Stimulated activated naive CD8-positive, alpha-beta T cell treated with anti-CD3 and anti-CD28 coated beads, Interleukin-15, amount 100 ng/mL, for 72 hours (primary cell): ENCODE data around the gene FHL1.
A peak's percentile ranks its signal among the peaks of the same experiment; 100 is the strongest.

Experiments
- ATAC-seq: fragments of 150-1000 bp; cut with Tn5 transposase; 2 replicates; pipeline ENCODE4 v1.10.0; 2021; ENCODE audit warnings: mild to moderate bottlenecking, moderate library complexity
- DNase-seq, 2 donors: peaks; one replicate each; pipeline ENCODE4 v3.0.0; 2021 to 2022
- H3K27ac Mint-ChIP-seq, 2 donors: one replicate each; pipeline ENCODE4 v1.8.0; 2022; ENCODE audit warnings: mild to moderate bottlenecking in 2 of 2, mixed read lengths in 2 of 2, moderate library complexity in 2 of 2
- H3K27me3 Mint-ChIP-seq: one replicate; pipeline ENCODE4 v1.8.0; 2022; ENCODE audit warnings: mixed read lengths
- H3K4me1 Mint-ChIP-seq: one replicate; pipeline ENCODE4 v1.8.0; 2022; ENCODE audit warnings: mild to moderate bottlenecking, mixed read lengths
- H3K4me3 Mint-ChIP-seq, 2 donors: one replicate each; pipeline ENCODE4 v1.8.0; 2022; ENCODE audit warnings: mild to moderate bottlenecking in 2 of 2, mixed read lengths in 2 of 2, moderate library complexity in 1 of 2
- H3K9me3 Mint-ChIP-seq, 2 donors: one replicate each; pipeline ENCODE4 v1.8.0; 2022; ENCODE audit warnings: mixed read lengths in 2 of 2

FHL1 gene

DNA sequence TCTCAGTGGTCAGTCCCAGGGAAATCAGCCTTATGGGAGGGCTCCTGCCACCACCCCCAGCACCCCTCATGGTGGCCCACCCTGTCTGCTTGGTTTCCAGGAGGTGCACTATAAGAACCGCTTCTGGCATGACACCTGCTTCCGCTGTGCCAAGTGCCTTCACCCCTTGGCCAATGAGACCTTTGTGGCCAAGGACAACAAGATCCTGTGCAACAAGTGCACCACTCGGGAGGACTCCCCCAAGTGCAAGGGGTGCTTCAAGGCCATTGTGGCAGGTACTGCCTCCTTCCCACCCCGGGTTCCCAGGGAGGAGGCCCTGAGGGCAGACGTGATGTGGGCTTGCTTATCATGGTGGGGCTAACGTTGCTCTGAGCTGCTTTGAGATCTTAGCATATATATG is 59.6 kb downstream of the FHL1 start:
- no peaks in the 10 kb centered on the region for H3K9me3 Mint-ChIP-seq
- H3K27ac Mint-ChIP-seq: no peak overlapping the region
- no peak for DNase-seq
- no peak overlapping the region for H3K4me3 Mint-ChIP-seq
- H3K27me3 Mint-ChIP-seq: no peaks in the 10 kb centered on the region
- H3K4me1 Mint-ChIP-seq: peaks cover 28% of the 10 kb centered on the region
- no peak for ATAC-seq

DNA sequence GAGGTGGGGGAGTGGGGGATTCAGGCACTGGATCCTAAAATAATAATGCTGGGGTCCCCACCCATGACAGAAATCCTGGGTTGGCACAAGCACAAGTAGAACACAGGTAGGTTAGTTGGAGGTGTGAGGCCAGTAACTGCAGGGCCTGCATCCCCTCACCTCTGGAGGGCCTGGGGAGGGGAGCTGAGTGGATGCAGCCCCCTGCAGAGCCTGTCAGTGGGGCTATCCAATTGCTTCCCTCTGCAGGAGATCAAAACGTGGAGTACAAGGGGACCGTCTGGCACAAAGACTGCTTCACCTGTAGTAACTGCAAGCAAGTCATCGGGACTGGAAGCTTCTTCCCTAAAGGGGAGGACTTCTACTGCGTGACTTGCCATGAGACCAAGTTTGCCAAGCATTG is 60.2 kb downstream of the FHL1 start:
- Mint-ChIP-seq H3K4me3 (no peak overlapping the region), H3K4me1 (peaks cover 25% of the 10 kb centered on the region), H3K27me3 (no peaks in the 10 kb centered on the region), H3K27ac (no peak overlapping the region), H3K9me3 (no peaks in the 10 kb centered on the region)
- no peak for DNase-seq
- ATAC-seq: no peak

DNA sequence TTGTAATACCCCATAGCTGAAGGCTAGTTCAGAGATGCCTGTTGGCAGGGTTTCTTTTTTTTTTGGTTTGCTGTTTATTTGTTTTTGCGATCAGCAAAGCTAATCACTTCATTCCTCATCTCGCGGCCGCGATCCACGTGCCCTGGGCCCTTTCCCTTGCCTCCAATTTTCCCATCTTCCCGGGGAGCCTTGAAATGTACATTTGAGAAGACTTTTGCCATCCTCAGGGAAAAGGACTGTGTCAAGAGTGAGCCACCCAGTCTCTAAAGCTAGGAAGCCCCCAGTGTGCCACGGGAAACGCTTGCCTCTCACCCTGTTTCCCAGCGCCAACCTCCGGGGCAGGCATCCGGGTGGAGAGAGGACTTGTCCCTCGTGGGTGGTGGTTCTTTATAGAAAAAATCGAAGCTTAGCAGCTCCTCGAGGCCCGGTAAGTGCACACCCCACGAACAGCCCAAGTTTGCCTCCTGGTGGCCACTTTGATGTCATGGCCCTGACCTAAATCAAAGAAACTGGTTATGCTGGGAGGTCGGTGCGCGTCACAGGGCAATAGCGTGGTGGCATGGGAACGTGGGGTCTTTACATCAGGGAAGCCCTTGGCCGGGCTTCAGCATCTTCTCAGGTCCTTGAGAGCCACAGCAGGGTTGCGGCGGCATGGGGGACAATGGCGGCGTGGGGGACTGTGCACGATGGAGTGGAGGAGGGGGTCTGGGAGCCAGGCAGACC is 61.8 kb downstream of the FHL1 start:
- ATAC-seq (peak; percentile 60), DNase-seq (peak in 1 of 2 donors; percentile 7)
- Mint-ChIP-seq H3K27ac (no peak overlapping the region), H3K27me3 (no peaks in the 10 kb centered on the region), H3K9me3 (no peaks in the 10 kb centered on the region), H3K4me1 (peaks cover 9% of the 10 kb centered on the region), H3K4me3 (no peak overlapping the region)

DNA sequence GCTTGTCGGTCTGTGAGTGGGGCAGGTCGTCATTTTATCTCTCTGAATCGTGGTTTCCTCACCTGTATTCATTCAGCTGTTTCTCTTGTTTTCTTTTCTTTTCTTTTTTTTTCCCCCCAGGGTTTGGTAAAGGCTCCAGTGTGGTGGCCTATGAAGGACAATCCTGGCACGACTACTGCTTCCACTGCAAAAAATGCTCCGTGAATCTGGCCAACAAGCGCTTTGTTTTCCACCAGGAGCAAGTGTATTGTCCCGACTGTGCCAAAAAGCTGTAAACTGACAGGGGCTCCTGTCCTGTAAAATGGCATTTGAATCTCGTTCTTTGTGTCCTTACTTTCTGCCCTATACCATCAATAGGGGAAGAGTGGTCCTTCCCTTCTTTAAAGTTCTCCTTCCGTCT is 62.4 kb downstream of the FHL1 start:
- ATAC-seq (no peak), DNase-seq (no peak)
- no peak overlapping the region for H3K4me3 Mint-ChIP-seq
- H3K9me3 Mint-ChIP-seq: no peaks in the 10 kb centered on the region
- peaks cover 3% of the 10 kb centered on the region for H3K4me1 Mint-ChIP-seq
- H3K27me3 Mint-ChIP-seq: no peaks in the 10 kb centered on the region
- peak overlapping the region in 1 of 2 donors; percentile 37 for H3K27ac Mint-ChIP-seq

DNA sequence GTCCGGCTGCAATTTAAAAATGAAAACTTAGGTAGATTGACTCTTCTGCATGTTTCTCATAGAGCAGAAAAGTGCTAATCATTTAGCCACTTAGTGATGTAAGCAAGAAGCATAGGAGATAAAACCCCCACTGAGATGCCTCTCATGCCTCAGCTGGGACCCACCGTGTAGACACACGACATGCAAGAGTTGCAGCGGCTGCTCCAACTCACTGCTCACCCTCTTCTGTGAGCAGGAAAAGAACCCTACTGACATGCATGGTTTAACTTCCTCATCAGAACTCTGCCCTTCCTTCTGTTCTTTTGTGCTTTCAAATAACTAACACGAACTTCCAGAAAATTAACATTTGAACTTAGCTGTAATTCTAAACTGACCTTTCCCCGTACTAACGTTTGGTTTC is 62.9 kb downstream of the FHL1 start:
- H3K27me3 Mint-ChIP-seq: no peaks in the 10 kb centered on the region

DNA sequence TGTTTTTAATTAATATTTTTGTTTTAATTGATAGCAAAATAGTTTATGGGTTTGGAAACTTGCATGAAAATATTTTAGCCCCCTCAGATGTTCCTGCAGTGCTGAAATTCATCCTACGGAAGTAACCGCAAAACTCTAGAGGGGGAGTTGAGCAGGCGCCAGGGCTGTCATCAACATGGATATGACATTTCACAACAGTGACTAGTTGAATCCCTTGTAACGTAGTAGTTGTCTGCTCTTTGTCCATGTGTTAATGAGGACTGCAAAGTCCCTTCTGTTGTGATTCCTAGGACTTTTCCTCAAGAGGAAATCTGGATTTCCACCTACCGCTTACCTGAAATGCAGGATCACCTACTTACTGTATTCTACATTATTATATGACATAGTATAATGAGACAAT is 63.5 kb downstream of the FHL1 start:
- Mint-ChIP-seq H3K9me3 (no peaks in the 10 kb centered on the region), H3K27ac (no peak overlapping the region), H3K4me3 (no peak overlapping the region), H3K4me1 (no peaks in the 10 kb centered on the region), H3K27me3 (no peaks in the 10 kb centered on the region)
- DNase-seq (no peak), ATAC-seq (no peak)

More for the DNA sequence above, 62.9 kb downstream of the FHL1 start:
- no peaks in the 10 kb centered on the region for H3K9me3 Mint-ChIP-seq
- no peaks in the 10 kb centered on the region for H3K4me1 Mint-ChIP-seq
- DNase-seq: no peak
- ATAC-seq: no peak
- H3K27ac Mint-ChIP-seq: no peak overlapping the region
- no peak overlapping the region for H3K4me3 Mint-ChIP-seq

DNA sequence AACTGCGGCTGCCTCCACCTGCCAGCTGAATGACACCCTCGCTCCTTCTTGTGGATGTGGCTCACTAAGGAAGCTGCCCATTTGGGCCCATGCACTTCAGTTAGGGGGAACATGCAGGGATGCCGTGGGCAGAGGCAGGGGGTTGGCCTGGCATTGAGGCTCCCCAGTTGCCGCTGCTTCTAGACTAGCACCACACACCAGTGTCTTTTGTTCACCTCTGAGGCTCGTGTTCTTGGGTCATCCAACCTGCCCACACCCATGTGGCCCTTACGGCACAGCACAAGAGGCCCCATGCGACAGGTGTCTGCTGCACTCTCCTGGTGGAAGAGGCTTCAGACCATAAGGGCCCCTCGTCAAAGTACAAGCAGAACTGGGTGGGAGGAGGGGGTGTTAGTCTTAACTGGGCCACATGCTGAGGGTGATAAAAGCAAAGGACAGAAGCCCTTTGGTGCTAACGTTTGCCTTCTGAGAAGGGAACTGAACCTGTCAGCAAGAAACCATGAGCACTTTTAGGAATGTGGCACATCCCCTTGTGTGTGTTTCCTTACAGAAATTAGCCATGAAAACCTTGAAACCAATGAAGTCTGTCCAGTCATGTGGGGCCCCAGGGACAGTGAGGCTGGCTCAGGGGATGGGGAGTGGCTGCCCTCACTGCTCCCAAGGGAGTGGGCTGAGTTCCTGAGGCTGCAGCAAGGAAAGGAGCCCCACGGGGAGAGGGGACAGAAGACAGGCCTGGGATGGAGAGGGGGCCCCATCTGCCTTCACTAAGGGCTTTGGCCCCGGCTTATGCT is 64.6 kb downstream of the FHL1 start:
- no peaks in the 10 kb centered on the region for H3K4me1 Mint-ChIP-seq
- H3K4me3 Mint-ChIP-seq: no peak overlapping the region
- DNase-seq (no peak), ATAC-seq (no peak)
- H3K27me3 Mint-ChIP-seq: no peaks in the 10 kb centered on the region
- no peaks in the 10 kb centered on the region for H3K9me3 Mint-ChIP-seq
- no peak overlapping the region for H3K27ac Mint-ChIP-seq

DNA sequence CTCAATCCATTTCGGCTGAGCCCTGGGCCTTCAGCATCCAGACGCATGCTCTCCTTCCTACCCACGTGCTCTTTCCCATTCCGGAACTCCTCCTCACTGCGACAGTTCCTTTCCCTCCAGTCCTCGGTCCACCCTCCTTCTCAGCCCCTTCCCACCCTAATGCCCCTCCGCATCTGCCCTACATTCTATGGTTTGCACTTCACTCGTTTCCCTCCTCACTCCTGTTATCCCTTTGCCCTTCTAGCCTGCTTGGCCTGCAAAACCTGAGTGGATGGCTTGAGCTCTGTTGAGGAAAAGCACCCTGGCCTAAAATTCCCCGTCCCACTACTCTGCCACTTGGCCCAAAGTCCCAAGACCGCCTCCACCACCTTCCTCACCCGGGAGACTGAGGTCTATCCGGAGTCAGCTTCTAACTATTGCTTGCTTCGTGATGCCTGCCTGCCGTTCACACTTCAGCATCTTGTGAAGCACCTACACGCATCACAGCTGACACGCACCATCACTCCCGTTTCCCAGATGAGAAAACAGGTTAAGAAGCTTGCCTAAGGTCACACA is 65.3 kb downstream of the FHL1 start:
- Mint-ChIP-seq H3K9me3 (no peaks in the 10 kb centered on the region), H3K4me3 (no peak overlapping the region)

DNA sequence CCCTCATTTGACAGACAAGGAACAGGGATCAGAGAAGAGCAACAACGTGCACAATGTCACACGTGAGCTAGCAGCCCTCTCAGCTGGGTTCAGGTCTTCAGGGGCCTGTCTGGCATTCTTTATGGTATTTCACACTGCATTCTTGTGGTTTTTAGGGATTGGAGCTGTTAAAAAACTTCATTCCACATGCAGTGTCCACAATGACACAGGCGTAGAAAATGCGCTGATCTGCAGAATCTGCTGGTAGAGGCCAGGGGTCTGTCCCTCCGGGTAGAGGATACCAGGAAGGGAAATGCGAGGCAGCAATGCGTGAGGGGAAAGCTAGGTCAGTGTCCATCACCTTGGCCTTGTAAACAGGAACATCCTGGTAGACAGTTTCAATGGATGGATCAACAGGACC is 67.2 kb downstream of the FHL1 start:
- Mint-ChIP-seq H3K27me3 (no peaks in the 10 kb centered on the region), H3K4me1 (no peaks in the 10 kb centered on the region), H3K9me3 (no peaks in the 10 kb centered on the region), H3K4me3 (no peak overlapping the region), H3K27ac (peak overlapping the region; percentile 40 to 67)
- ATAC-seq (no peak), DNase-seq (no peak)

More for the DNA sequence above, 65.3 kb downstream of the FHL1 start:
- Mint-ChIP-seq H3K27ac (no peak overlapping the region), H3K27me3 (no peaks in the 10 kb centered on the region), H3K4me1 (no peaks in the 10 kb centered on the region)
- DNase-seq (no peak), ATAC-seq (no peak)

DNA sequence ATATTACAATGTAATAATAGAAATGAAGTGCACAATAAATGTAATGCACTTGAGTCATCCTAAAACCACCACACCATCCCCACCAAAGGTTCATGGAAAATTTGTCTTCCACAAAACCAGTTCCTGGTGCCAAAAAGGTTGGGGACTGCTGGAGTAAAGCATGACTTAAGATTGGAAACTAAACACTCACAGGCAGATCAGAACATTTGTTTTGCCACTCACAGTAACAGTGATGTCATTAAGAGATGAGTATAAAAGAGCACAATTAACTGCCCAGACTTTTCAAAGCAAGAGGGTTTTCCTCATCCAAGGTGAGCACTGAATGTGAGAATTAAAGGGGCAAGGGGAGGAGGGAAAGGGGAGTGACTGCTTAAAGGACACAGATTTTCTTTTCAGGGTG is 68.2 kb downstream of the FHL1 start:
- ATAC-seq (no peak), DNase-seq (no peak)
- no peaks in the 10 kb centered on the region for H3K4me1 Mint-ChIP-seq
- no peak overlapping the region for H3K27ac Mint-ChIP-seq
- no peak overlapping the region for H3K4me3 Mint-ChIP-seq
- no peaks in the 10 kb centered on the region for H3K27me3 Mint-ChIP-seq
- no peaks in the 10 kb centered on the region for H3K9me3 Mint-ChIP-seq

DNA sequence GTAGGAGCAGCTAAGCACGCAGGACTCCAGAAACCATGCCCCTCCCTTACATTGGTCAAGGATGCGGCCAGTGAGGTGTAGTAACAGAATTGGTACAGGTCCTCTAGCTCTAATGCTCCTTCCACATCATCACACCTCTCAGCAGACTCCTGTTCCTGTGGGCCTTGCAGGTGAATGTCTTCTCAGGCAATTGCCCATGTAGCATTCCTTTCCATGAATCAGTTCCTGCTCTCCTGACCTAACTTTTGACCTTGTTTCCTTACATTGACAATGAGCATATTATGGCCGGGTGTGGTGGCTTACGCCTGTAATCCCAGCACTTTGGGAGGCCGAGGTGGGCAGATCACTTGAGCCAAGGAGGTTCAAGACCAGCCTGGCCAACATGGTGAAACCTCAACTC is 72.6 kb downstream of the FHL1 start:
- Mint-ChIP-seq H3K4me1 (no peaks in the 10 kb centered on the region), H3K27ac (no peak overlapping the region)

DNA sequence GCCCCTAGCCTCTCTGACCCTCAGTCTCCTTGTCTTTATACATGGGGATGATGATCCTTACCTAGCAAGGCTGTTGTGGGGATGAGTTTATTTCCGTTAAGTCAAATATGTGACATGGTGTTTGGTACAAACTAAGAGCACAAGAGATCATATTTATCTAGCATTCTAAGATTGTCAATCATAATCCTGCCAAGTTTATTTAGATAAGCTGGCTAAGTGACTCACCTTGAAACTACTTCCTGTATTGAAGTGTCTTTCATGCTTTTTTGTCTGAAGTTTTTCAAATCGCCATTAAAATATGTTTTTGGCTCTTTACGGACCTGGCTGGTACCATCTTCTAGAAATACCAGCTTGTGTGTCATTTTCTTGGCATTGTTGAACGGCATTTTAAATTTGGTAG is 73.2 kb downstream of the FHL1 start:
- Mint-ChIP-seq H3K27ac (no peak overlapping the region), H3K4me3 (no peak overlapping the region), H3K4me1 (no peaks in the 10 kb centered on the region), H3K9me3 (no peaks in the 10 kb centered on the region), H3K27me3 (no peaks in the 10 kb centered on the region)
- ATAC-seq (no peak), DNase-seq (no peak)

More for the DNA sequence above, 72.6 kb downstream of the FHL1 start:
- H3K27me3 Mint-ChIP-seq: no peaks in the 10 kb centered on the region
- no peak overlapping the region for H3K4me3 Mint-ChIP-seq
- DNase-seq (no peak), ATAC-seq (no peak)
- no peaks in the 10 kb centered on the region for H3K9me3 Mint-ChIP-seq

DNA sequence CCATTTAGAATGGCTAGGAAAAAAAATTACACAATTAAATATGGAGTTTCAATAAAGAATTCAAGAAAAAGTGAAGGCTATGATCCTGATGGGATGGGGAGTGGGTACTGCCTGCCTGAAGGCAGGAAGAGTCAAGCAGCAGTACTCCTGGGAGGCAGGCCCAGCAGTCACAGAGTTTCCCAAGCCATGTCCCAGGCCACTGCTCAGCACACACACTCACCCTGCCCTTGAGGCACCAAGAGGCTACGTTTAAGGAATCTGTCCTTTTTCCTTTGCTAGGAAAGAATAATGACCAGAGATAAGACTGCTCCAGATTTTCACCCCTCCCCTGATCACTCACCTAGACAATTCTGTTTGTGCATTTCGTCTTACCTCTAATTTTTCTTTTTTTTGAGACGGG is 73.6 kb downstream of the FHL1 start:
- no peak for DNase-seq
- Mint-ChIP-seq H3K4me3 (no peak overlapping the region), H3K4me1 (no peaks in the 10 kb centered on the region), H3K27me3 (no peaks in the 10 kb centered on the region), H3K27ac (no peak overlapping the region), H3K9me3 (no peaks in the 10 kb centered on the region)
- no peak for ATAC-seq

DNA sequence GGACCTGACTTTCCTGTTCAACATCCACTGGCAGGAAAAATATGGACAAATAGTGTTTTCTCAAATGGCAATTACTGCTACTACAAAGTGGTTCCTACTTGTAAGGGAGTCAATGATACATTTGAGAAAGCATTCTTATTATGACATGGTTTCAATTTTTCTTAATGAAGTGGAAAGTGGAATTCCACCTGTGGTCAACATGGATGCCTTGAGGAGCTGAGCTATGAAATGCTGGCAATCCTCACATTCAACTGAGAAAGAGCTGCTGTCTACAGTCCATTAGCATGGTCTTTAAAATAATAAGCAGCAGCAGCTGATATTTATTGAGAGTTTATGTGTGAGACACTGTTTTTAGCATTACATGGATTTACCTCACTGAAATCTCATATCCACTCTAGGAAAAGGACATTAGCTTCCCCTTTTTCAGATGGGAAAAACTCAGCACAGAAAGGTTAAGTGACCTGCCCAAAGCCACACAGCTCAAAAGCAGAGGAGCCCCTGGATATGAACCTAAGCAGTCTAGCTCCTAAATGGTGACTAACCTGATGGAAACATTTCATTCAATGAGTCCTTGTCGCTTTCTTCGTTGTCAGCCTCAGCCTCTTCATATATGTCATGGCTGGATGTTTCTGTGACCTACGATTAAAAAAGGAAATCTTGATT is 74.6 kb downstream of the FHL1 start:
- Mint-ChIP-seq H3K27ac (peak overlapping the region in 1 of 2 donors; percentile 92), H3K4me3 (no peak overlapping the region), H3K9me3 (no peaks in the 10 kb centered on the region), H3K27me3 (no peaks in the 10 kb centered on the region), H3K4me1 (no peaks in the 10 kb centered on the region)
- DNase-seq (no peak), ATAC-seq (no peak)

DNA sequence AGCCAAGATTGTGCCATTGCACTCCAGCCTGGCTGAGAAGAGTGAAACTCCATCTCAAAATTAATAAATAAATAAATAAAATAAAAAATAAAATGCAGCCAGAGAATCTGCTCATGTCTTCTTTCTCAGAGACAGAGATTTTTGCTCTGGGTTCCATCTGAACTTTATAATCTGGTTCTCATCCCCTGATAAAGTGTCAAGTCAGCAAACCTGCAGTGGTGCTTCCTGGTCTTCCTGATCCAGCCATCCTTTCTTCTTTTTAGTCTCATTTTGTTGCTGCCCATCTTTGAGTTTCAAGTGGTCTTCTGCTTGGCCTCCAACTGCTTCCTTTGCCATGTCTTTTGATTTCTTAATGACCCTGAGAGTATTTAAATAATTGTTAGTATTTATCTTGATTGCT is 79.7 kb downstream of the FHL1 start:
- Mint-ChIP-seq H3K4me1 (peaks cover 20% of the 10 kb centered on the region), H3K27ac (no peak overlapping the region), H3K4me3 (no peak overlapping the region), H3K9me3 (no peaks in the 10 kb centered on the region), H3K27me3 (no peaks in the 10 kb centered on the region)
- no peak for ATAC-seq
- DNase-seq: no peak
